Astrocyte of the cerebellum (primary cell): ENCODE results near the gene TAGLN3.

Experiments
- DNase-seq: peaks from one replicate; pipeline ENCODE4 v3.0.0-alpha.2; 2011; ENCODE audit warnings: low read depth
- H3K4me3 ChIP-seq: 2 replicates; pipeline ENCODE4 v1.5.1; 2011; ENCODE audit warnings: mild to moderate bottlenecking, low read depth, low read length, moderate library complexity
- CTCF ChIP-seq: IDR thresholded peaks from 2 replicates; pipeline ENCODE4 v1.5.1; 2012; ENCODE audit warnings: low read length, low read depth, moderate library complexity, mild to moderate bottlenecking; ENCODE audit errors: missing control alignments
- in situ Hi-C: cut with HindIII; loops from 2 replicates; pipeline ENCODE4 v1.10.0; 2017; ENCODE audit warnings: low sequenced_read_pairs

Gene TAGLN3

GRCh38 chr3:112013058-112013783 is 14.5 kb downstream of the TAGLN3 start:
- peak; percentile 80 for TF ChIP-seq CTCF
- no peak overlapping the region for H3K4me3 ChIP-seq
- in situ Hi-C loops: no loop called here
- peak; percentile 54 for DNase-seq

DNA sequence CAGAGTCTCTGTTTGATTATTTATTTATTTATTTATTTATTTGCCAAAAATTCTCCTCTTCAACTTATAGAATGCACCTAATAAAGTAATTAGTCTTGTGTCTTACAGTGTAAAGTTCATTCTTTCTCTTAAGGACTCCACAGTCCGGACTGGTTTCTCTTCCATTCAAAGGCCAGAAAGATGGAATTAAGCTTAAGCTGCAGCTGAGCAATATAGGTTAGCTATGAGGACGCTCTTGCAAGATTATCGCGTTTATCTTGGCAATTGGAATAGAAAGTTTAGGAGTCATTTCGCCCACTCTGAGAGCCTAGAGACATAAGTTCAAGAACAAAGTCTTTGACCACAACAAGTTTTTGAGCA is 15.0 kb downstream of the TAGLN3 start:
- in situ Hi-C loops: no loop called here
- no peak for DNase-seq
- no peak for TF ChIP-seq CTCF
- no peak overlapping the region for H3K4me3 ChIP-seq

- in situ Hi-C loops: no loop called here
- no peak for TF ChIP-seq CTCF
- no peak for DNase-seq
- no peak overlapping the region for H3K4me3 ChIP-seq
These were observed 18.4 kb downstream of the TAGLN3 start for GRCh38 chr3:112017091-112017490.

GRCh38 chr3:112018712-112019111 is 20.0 kb downstream of the TAGLN3 start:
- in situ Hi-C loops: no loop called here
- TF ChIP-seq CTCF: no peak
- H3K4me3 ChIP-seq: no peak overlapping the region
- DNase-seq: no peak

- no peak for TF ChIP-seq CTCF
- no peak overlapping the region for H3K4me3 ChIP-seq
- in situ Hi-C loops: no loop called here
- DNase-seq: no peak
These were observed 21.0 kb downstream of the TAGLN3 start for GRCh38 chr3:112019716-112020115.

- H3K4me3 ChIP-seq: no peak overlapping the region
- in situ Hi-C loops: no loop called here
- TF ChIP-seq CTCF: no peak
- no peak for DNase-seq
These were observed 22.0 kb downstream of the TAGLN3 start for GRCh38 chr3:112020674-112021085.
